Measurements from ENCODE around the gene TRAM2. TPM values are rescaled to one million over a fixed set of nuclear protein-coding genes. Genes with fewer than 3 reads are reported as not detected.

The TRAM2 gene
- total and polyA plus RNA-seq, 10 of the 15 experiments (the other 5 are each of a cell fraction or from before 2014, with no cell fraction given): 2.5 to 15.0 (median 11.0) TPM

GRCh38 chr6:52507557-52508260, 69.2 kb downstream of the TRAM2 start:
- ChIA-PET POLR2A (no interaction called here), RAD21 (ENCODE audit: unreplicated experiment) (interaction anchor here (0.9 to 1.8 kb wide), 2 partner anchors 28 to 92 kb away, joined by 3 to 11 read pairs; no protein-coding TSS in a partner anchor), SMC1A (ENCODE audit: uncharacterized antibody, unreplicated experiment) (interaction anchor here (1.4 kb wide), 1 partner anchor 9 kb away, joined by 5 read pairs; no protein-coding TSS in a partner anchor), CTCF (interaction anchor here (0.9 to 1.8 kb wide), 3 partner anchors 13 to 91 kb away, joined by 4 to 21 read pairs (median 4); no protein-coding TSS in a partner anchor)
- in situ Hi-C loops (cut with MboI) (no loop called here), intact Hi-C loops (cut with micrococcal nuclease; ENCODE audit: unreplicated experiment) (no loop called here)
- no peak overlapping the region for H3K9ac ChIP-seq (ENCODE audit: control insufficient read depth, insufficient read depth, low read length)
- H4K20me1 ChIP-seq (ENCODE audit: control insufficient read depth, insufficient read depth): no peaks in the 10 kb centered on the region; the same call in 1 of the 2 replicates
- H3K4me2 ChIP-seq (ENCODE audit: control insufficient read depth, insufficient read depth): no peak overlapping the region
- TF ChIP-seq ZNF622 (IDR thresholded peaks at IDR 0.05) (no peak), POLR2A (IDR thresholded peaks at IDR 0.05; ENCODE audit: low read depth, low read length) (no peak), JUNB (IDR thresholded peaks at IDR 0.05) (no peak), CEBPB (IDR thresholded peaks at IDR 0.05; ENCODE audit: borderline replicate concordance in 1 of 2, low read depth in 2 of 2, low read length in 2 of 2) (no peak), CEBPZ (IDR thresholded peaks at IDR 0.05; ENCODE audit: low read depth, low read length) (no peak), SP1 (IDR thresholded peaks at IDR 0.05; ENCODE audit: low read depth, low read length) (no peak), EZH2 (IDR thresholded peaks at IDR 0.05; ENCODE audit: borderline replicate concordance, control insufficient read depth, low read depth, low read length) (no peak)
- H3K4me1 ChIP-seq (ENCODE audit: control insufficient read depth, insufficient read depth, low read length): no peaks in the 10 kb centered on the region; the same call in 1 of the 2 replicates
- no peak overlapping the region for H2AFZ ChIP-seq (ENCODE audit: control insufficient read depth, low read depth, low read length)
- no TSS peak for BruUV-seq (replicated peaks)
- no peaks in the 10 kb centered on the region for H3K9me3 ChIP-seq (replicated peaks; ENCODE audit: control insufficient read depth, insufficient read depth, low read length)
- no peak for DNase-seq (ENCODE audit: low read depth, low spot score)
- 81% methylated on average over 3 of the region's 3 CpGs for WGBS (ENCODE audit: insufficient coverage, insufficient replicate concordance, low lambda C conversion rate, missing lambda C conversion rate)
- H3K79me2 ChIP-seq (ENCODE audit: control insufficient read depth, insufficient read depth, low read length): no peaks in the 10 kb centered on the region
- H3K27ac ChIP-seq (ENCODE audit: control insufficient read depth, insufficient read depth): no peak overlapping the region
- H3K36me3 ChIP-seq (ENCODE audit: control insufficient read depth in 2 of 2, insufficient read depth in 2 of 2, low read length in 1 of 2): peaks cover 7 to 17% of the 10 kb centered on the region in 2 experiments; a peak in 3 of 4 replicates
- FAIRE-seq: no peak
- H3K4me3 ChIP-seq: no peak overlapping the region
- no peak for ATAC-seq
- no peaks in the 10 kb centered on the region for H3K27me3 ChIP-seq (replicated peaks in 1 of 2; ENCODE audit: control insufficient read depth in 2 of 2, insufficient read depth in 2 of 2, low read length in 1 of 2)
